Uterus (tissue), 4 donors: ENCODE data around the gene RPS6KA2. TPM values are rescaled to one million over a fixed set of nuclear protein-coding genes. Genes with fewer than 3 reads are reported as not detected.

ENCODE experiments used
- DNase-seq, 2 donors: peaks; one replicate each; pipeline ENCODE4 v3.0.0-alpha.2; 2019 to 2020
- H3K27ac ChIP-seq, 2 donors: fragments of 200-600 bp; sonication (generic); 1 replicate in 1 of 2; 2 replicates in 1 of 2; pipeline ENCODE4 v1.5.1; 2016 to 2018
- H3K27me3 ChIP-seq, 2 donors: fragments of 200-600 bp; sonication (generic); one replicate each; pipeline ENCODE4 v1.5.1; 2018 to 2019; ENCODE audit warnings: control low read depth in 1 of 2
- H3K36me3 ChIP-seq, 2 donors: fragments of 200-600 bp; sonication (generic); one replicate each; pipeline ENCODE4 v1.5.1; 2019; ENCODE audit warnings: control low read depth in 1 of 2
- H3K4me1 ChIP-seq, 2 donors: fragments of 200-600 bp; sonication (generic); one replicate each; pipeline ENCODE4 v1.5.1; 2018 to 2019; ENCODE audit warnings: control low read depth in 1 of 2
- H3K4me3 ChIP-seq, 2 donors: fragments of 200-600 bp; sonication (generic); 1 replicate in 1 of 2; 2 replicates in 1 of 2; pipeline ENCODE4 v1.5.1; 2018 to 2019; ENCODE audit warnings: mild to moderate bottlenecking in 1 of 2
- H3K9me3 ChIP-seq, 2 donors: fragments of 200-600 bp; sonication (generic); one replicate each; pipeline ENCODE4 v1.5.1; 2019; ENCODE audit warnings: control low read depth in 1 of 2
- POLR2A ChIP-seq, 2 donors: fragments of 450-650 bp; IDR thresholded peaks; one replicate each; pipeline ENCODE4 v1.6.1; 2016; ENCODE audit warnings: antibody characterized with exemption in 2 of 2, mild to moderate bottlenecking in 1 of 2, moderate library complexity in 1 of 2
- intact Hi-C: fragments of 100-400 bp; cut with DNase I; formaldehyde crosslinking; loops from one replicate; pipeline ENCODE4 v1.15.1; 2023; ENCODE audit warnings: low total_unique reads
- total RNA-seq, 4 donors: library from RNA; depleted of rRNA in 3 of 4; stranded (reverse); fragments of >200 nt in 3 of 4; gene quantifications; one replicate each; pipeline versions ENCODE4 v1.1.0 to v1.2.4, GENCODE V29; 2014 to 2023
- TF ChIP-seq, protein P1 (sequence below), 4 experiments: fragments of 200-600 bp in 2 of 4; fragments of 450-650 bp in 2 of 4; sonication (generic) in 2 of 4; IDR thresholded peaks; one replicate each; pipeline ENCODE4 v1.5.1; 2016 to 2019; ENCODE audit warnings: antibody characterized with exemption in 4 of 4, mild to moderate bottlenecking in 2 of 4, moderate library complexity in 1 of 4
- donor health status: DM: yes; HTN: yes; CAD: no.

Gene RPS6KA2
- total RNA-seq, 4 donors from 2014 or later: 34.0 to 78.4 (median 55.8) TPM

DNA sequence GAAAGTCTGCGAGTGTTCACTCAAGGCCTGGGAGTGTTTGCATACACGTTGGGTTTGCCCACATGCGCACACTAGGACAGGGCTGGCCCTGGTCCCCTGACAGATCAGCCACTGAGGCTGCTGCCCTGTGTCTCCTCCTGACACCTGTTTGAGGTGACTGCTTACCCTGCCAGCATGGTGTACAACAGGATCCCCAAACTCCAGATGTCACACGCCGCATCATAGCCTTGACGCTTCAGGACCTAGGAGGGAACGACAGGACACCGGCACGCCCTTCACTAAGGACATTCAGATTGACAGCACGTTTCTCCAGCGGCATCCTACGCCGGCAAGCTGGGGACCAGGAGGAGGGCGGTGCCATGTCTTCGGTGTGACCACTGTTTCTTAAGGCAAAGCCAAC is 207.3 kb downstream of the RPS6KA2 start:
- Histone ChIP-seq H3K9me3 (no peaks in the 10 kb centered on the region), H3K27me3 (no peaks in the 10 kb centered on the region), H3K4me1 (no peaks in the 10 kb centered on the region), H3K36me3 (no peaks in the 10 kb centered on the region), H3K4me3 (no peak overlapping the region), H3K27ac (no peak overlapping the region)
- TF ChIP-seq, protein P1, sequence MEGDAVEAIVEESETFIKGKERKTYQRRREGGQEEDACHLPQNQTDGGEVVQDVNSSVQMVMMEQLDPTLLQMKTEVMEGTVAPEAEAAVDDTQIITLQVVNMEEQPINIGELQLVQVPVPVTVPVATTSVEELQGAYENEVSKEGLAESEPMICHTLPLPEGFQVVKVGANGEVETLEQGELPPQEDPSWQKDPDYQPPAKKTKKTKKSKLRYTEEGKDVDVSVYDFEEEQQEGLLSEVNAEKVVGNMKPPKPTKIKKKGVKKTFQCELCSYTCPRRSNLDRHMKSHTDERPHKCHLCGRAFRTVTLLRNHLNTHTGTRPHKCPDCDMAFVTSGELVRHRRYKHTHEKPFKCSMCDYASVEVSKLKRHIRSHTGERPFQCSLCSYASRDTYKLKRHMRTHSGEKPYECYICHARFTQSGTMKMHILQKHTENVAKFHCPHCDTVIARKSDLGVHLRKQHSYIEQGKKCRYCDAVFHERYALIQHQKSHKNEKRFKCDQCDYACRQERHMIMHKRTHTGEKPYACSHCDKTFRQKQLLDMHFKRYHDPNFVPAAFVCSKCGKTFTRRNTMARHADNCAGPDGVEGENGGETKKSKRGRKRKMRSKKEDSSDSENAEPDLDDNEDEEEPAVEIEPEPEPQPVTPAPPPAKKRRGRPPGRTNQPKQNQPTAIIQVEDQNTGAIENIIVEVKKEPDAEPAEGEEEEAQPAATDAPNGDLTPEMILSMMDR (IDR thresholded peaks at IDR 0.05): no peak
- no peak for TF ChIP-seq POLR2A (IDR thresholded peaks at IDR 0.05)
- intact Hi-C loops: no loop called here
- DNase-seq: no peak

DNA sequence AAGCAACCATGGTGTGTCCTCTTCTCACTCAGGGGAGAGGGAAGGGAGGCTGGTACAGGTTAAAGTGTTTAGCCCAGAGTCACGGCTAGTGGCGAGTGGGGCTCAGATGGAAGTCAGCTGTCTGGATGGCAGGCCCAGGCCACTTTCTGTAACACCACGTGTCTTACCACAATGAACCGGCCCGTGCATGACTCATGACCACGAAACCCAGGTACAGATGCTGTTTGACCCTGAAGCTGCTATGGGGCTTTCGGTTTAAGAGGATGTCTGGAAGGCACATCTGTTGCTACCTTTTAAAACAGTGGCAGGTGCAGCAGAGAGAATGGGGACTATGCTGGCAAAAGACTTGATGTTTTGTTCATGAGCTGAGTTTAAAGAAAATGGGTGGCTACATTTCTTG is 207.8 kb downstream of the RPS6KA2 start:
- TF ChIP-seq POLR2A (IDR thresholded peaks at IDR 0.05): no peak
- TF ChIP-seq, protein P1 (IDR thresholded peaks at IDR 0.05): no peak
- Histone ChIP-seq H3K36me3 (no peaks in the 10 kb centered on the region), H3K27me3 (no peaks in the 10 kb centered on the region), H3K27ac (no peak overlapping the region), H3K4me1 (no peaks in the 10 kb centered on the region), H3K9me3 (no peaks in the 10 kb centered on the region), H3K4me3 (no peak overlapping the region)
- no peak for DNase-seq
- intact Hi-C loops: no loop called here

DNA sequence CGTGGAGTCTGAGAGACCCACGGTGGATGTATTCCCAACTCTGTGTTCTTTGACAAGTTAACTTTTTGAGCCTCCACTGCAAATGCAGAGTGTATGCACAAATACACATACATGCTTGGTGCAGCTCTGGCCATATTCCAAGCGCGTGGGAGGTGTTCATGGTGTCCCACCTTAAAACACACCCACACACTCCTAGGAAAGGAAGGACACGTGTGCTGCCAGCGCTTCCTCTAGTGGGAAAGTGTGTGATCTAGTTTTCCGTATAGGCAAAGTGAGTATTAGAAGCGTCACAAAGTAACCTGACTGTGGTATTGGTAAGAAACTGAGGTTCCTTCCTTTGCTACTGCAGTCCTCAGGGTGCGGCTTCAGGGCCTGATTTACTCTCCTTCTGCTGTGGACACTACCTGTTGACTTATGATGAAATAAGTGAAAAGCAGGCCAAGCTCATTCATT is 208.3 kb downstream of the RPS6KA2 start:
- intact Hi-C loops: no loop called here
- Histone ChIP-seq H3K4me1 (no peaks in the 10 kb centered on the region), H3K4me3 (no peak overlapping the region), H3K27ac (no peak overlapping the region), H3K9me3 (no peaks in the 10 kb centered on the region), H3K36me3 (no peaks in the 10 kb centered on the region), H3K27me3 (no peaks in the 10 kb centered on the region)
- no peak for DNase-seq
- TF ChIP-seq, protein P1 (IDR thresholded peaks at IDR 0.05): no peak
- TF ChIP-seq POLR2A (IDR thresholded peaks at IDR 0.05): no peak

DNA sequence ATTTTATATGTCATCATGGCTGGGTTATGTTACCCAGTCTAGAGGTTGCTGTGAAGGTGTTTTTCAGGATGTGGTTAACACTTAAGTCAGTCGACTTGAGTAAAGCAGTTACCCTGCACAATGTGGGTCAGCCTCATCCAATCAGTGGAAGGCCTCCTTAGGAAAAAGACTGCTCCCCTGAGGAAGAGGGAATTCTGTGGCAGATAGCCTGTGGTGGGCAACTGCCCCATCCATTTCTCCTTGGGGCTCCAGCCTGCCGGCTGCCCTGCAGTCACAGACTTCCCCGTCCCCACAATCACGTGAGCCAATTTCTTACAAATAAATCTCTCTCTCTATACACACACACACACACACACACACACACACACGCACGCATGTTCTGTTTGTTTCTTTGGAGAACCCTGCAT is 209.8 kb downstream of the RPS6KA2 start:
- Histone ChIP-seq H3K4me1 (no peaks in the 10 kb centered on the region), H3K9me3 (no peaks in the 10 kb centered on the region), H3K27ac (no peak overlapping the region), H3K4me3 (no peak overlapping the region), H3K36me3 (no peaks in the 10 kb centered on the region), H3K27me3 (no peaks in the 10 kb centered on the region)
- intact Hi-C loops: no loop called here
- TF ChIP-seq POLR2A (IDR thresholded peaks at IDR 0.05): no peak
- TF ChIP-seq, protein P1 (IDR thresholded peaks at IDR 0.05): no peak
- no peak for DNase-seq

DNA sequence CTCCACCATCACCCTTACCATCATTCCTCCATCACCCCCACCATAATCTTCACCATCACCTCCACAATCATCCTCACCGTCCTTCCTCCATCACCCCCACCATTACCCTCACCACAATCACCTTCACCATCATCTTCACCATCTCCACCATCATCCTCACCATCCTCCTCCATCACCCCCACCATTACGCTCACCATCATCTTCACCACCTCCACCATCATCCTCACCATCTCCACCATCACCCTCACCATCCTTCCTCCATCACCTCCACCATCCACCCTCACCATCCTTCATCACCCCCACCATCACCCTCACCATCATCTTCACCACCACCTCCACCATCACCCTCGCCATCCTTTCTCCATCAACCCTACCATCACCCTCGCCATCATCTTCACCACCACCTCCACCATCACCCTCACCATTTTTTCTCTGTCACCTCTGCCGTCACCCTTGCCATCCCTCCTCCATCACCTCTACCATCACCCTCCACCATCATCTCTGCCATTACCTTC is 211.2 kb downstream of the RPS6KA2 start:
- Histone ChIP-seq H3K4me1 (no peaks in the 10 kb centered on the region), H3K27ac (no peak overlapping the region), H3K27me3 (no peaks in the 10 kb centered on the region), H3K36me3 (no peaks in the 10 kb centered on the region), H3K4me3 (no peak overlapping the region), H3K9me3 (no peaks in the 10 kb centered on the region)
- TF ChIP-seq, protein P1 (IDR thresholded peaks at IDR 0.05): no peak
- no peak for TF ChIP-seq POLR2A (IDR thresholded peaks at IDR 0.05)
- DNase-seq: no peak
- intact Hi-C loops: no loop called here
